Omental fat pad (tissue), 4 donors: Measurements from ENCODE around the gene VSIR. TPM values are rescaled to one million over a fixed set of nuclear protein-coding genes. Genes with fewer than 3 reads are reported as not detected.

ENCODE experiments used
- ATAC-seq: fragments of 150-250 bp; one replicate; pipeline ENCODE4 v1.9.1; 2016; ENCODE audit warnings: mild to moderate bottlenecking, moderate library complexity; ENCODE audit not compliant: low FRiP score
- DNase-seq: peaks from one replicate; pipeline ENCODE4 v3.0.0-alpha.2; 2019; ENCODE audit warnings: low spot score
- total RNA-seq, 4 donors: library from RNA; depleted of rRNA; stranded (reverse); fragments of >200 nt; gene quantifications; one replicate each; pipeline ENCODE4 v1.1.0, GENCODE V29; 2016
- TF ChIP-seq, protein P1 (sequence below), 3 donors: fragments of 450-650 bp; IDR thresholded peaks; one replicate each; pipeline ENCODE4 v1.5.1; 2016 to 2017; ENCODE audit warnings: antibody characterized with exemption in 3 of 3, mild to moderate bottlenecking in 3 of 3, moderate library complexity in 2 of 3

The VSIR gene
- total RNA-seq, 4 donors from 2014 or later: 65.1 to 119 (median 86.3) TPM

DNA sequence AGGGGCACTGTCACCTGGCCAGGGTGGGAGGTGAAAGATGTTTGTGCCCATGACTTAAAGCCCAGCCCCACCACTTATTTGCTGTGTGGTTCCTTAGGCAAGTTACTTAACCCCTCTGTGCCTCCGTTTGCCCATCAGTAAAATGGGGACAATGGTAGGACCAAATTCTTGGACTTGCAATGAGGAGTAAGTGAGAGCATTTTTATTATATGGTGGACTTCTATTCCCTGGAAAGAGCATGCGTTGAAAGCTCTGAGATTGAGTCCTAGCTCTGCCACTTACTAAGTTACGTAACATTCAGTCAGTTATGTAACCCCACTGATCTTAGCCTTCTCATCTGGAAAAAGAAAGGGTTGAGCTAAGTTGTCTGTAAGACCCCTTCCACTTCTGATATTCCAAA lies 18.8 kb downstream of the VSIR start:
- DNase-seq (no peak), ATAC-seq (no peak)
- TF ChIP-seq, protein P1, sequence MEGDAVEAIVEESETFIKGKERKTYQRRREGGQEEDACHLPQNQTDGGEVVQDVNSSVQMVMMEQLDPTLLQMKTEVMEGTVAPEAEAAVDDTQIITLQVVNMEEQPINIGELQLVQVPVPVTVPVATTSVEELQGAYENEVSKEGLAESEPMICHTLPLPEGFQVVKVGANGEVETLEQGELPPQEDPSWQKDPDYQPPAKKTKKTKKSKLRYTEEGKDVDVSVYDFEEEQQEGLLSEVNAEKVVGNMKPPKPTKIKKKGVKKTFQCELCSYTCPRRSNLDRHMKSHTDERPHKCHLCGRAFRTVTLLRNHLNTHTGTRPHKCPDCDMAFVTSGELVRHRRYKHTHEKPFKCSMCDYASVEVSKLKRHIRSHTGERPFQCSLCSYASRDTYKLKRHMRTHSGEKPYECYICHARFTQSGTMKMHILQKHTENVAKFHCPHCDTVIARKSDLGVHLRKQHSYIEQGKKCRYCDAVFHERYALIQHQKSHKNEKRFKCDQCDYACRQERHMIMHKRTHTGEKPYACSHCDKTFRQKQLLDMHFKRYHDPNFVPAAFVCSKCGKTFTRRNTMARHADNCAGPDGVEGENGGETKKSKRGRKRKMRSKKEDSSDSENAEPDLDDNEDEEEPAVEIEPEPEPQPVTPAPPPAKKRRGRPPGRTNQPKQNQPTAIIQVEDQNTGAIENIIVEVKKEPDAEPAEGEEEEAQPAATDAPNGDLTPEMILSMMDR (IDR thresholded peaks at IDR 0.05): no peak

DNA sequence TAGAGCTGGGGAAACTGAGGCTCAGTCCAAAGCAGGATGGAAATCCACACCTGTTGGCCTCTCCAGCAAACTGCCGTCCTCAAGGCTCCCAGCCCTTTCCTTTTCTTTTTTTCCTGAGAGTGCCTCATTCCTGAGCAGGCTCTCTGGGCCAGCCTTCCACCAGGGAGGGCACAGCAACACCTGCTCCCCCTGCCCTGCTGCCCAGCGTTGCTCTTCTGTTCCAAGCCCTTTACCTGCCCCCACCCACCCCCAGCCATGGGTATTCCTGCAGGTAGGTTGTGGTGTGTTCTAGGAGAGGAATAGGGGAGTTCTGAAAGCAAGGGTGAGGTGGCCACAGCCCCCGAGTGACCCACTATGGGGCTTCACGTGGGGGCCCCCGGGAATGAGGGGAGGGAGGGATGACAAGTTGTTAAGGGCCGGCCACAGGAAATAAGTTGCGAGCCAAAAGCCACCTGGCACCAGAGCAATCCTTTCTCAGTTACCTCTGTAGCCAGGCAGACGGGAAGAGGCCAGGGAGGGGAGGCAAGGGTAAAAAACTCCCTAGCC lies 19.3 kb downstream of the VSIR start:
- TF ChIP-seq, protein P1 (IDR thresholded peaks at IDR 0.05): no peak
- no peak for DNase-seq
- no peak for ATAC-seq

DNA sequence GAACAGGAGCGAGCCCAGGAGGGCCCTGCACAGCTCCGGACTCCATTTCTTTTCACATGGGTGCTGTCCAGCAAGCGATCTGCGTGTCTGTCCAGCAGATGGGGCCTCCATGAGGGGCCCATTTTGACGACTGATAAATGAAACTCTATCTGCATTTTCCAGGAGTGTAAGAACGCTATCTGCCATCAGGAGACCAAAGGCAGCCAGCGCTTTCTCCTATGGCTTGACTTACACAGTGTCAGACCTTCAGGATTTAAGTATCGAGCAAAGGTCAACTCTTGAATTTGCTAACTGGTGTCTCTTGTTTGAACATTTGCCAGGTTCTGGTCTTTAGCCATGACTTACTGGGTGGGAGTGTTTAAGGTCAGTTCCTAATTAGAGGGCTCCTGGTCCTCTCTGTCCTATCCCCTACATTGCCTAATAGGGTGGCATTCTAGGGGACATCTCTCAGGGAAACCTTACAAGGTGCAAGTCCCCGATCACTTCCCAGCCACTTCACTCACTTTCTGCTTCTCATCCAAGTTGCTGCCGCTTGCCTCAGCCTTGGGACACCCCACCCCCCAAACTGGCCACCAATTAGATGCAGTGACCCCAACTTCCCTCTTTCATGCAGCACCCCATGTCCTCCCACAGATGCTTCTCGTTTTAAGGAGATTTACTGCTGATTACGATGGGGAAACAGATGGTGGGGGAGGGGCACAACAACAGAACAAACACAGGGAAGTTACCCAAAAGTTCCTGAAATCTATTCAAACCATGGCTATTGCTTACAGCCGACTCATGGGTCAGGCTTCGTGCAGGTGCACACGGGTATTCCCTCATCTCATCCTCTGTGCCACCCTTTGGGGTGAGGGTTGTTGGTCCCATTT lies 20.0 kb downstream of the VSIR start:
- ATAC-seq (no peak), DNase-seq (no peak)
- TF ChIP-seq, protein P1 (IDR thresholded peaks at IDR 0.05): no peak

DNA sequence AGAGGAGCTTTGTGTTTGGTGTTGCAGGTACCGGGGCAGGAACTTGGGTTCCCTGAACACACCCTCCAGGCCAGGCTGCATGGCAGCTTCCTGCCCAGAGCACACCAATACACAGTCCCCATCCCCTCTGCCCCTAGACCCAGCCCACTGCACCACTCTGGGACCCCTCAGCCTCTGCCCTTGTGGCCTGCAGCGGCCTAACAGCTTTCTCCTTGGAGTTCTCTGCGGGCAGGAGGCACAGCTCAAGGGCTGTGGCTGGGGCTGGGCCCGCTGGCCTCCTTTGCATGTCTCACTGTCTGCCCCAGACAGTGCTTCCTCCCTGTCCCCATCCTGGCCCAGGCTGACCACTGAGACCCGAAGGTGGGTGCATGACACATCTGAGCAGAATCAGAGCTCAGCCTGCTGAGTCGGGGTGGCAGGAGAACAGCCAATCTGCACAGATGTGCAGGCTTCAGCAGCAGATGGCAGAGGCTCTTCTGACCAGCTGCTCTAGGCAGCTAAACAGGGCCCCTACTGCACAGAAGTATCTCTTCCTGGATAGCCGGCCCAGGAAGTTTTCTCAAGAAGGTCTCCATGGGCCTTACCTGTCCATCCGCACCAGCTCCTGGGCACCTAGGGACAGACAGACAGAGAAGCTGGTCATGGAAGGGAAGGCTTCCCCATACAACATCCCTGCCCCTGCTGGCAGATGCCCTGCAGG lies 20.8 kb downstream of the VSIR start:
- ATAC-seq: no peak
- TF ChIP-seq, protein P1 (IDR thresholded peaks at IDR 0.05): no peak
- no peak for DNase-seq

DNA sequence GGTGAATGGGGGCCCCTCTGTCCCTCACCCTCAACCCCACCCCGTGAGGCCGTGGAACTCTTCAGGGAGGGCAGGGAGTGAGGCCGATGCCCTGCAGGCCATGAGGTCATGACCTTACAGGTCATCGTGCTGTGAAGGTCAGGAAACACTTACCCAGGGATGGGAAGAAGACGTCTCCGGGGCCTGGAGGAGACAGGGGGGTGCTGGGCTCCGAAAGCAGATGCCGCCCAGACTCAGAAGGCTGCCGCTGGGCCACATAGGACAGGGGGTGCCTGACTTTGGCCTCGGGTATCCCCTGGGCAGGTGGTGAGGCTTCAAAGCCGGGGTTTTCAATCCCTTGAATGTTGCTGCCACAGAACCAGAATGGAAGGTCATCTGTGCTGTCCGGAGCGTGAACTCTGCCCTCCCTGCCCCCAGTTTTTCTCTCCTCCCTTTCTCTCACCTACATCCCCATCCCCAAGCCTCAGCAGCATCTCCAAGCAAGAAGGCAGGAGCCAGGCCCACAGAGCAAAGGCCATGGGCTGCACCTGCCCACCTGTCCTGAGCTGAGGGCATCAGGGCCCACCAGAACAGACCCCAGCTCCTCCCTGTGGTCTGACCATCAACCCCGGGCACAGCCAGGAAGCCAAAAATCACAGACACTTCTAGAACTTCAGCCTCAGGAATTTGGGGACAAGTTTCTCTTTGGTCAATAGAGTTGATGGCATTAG lies 21.6 kb downstream of the VSIR start:
- TF ChIP-seq, protein P1 (IDR thresholded peaks at IDR 0.05): no peak
- DNase-seq (no peak), ATAC-seq (no peak)

DNA sequence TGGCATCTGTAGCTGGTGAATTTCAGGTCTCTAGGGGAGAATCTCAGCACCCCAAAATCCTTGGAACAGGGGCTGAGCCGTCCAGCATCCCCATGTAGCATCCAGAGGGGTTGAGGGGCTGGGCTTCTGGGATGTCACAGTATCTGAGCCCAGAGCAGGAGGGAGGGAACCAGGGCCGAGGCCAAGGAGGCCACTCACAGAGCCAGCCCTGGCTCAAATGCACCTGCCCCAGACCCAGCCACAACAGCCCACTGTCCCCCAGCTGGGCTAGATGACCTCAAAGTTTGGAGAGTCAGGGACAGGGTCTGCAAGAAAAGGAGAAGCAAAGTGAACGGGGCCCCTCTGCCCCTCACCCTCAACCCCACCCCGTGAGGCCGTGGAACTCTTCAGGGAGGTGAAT lies 22.3 kb downstream of the VSIR start:
- ATAC-seq (no peak), DNase-seq (no peak)
- TF ChIP-seq, protein P1 (IDR thresholded peaks at IDR 0.05): no peak
